NCI-H2081 (cell line): ENCODE results near the gene KRTAP27-1.

ENCODE experiments used
- DNase-seq, 2 experiments: peaks; one replicate each; lab custom pipeline; 2025; lab: John Stamatoyannopoulos, UW

The KRTAP27-1 gene, protein sequence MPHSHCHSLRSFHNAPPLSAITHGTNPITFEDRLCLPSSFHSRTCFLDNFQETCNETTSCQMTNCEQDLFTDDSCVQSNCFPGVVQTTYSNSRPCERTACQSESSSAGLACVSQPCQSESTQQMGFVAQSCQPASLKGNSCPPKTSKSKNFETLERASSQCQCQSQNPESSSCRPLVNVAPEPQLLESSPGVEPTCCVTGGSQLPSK

DNA sequence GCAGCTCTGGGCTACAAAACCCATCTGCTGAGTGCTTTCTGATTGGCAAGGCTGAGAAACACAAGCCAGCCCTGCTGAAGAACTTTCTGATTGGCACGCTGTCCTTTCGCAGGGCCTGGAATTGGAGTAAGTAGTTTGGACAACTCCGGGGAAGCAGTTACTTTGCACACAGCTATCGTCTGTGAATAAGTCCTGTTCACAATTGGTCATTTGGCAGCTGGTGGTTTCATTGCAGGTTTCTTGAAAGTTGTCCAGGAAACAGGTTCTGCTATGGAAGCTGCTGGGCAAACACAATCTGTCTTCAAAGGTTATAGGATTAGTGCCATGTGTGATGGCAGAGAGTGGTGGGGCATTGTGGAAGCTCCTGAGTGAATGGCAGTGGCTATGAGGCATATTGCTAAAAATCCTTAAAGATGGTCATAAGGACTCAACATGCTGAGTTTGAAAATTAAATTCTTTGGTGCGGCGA is at the start of gene KRTAP27-1:
KRTAP27-1 (minus strand) TSS at position 419 of the 469 bp plus-strand sequence; CDS start at position 393, 26 bp downstream.
- DNase-seq, result no peak

DNA sequence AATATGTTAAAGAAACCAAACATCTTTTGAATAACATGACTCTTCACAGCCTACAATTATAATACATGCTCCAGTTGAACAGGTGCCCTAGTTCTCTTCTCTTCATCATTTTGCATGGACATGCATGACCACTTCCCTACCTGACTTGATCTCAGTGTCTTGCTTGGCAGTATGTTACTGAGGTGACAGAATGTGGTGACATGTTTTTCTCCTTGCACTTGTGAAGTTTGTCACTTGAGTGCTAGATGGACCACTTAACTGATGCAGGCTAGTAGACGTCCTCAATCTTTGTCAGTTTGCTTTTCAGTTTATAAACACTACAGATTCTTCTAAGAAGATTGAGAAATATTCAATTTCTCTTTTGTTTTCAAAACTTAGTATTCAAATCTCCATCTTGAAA is 44.7 kb upstream of the KRTAP27-1 start:
- no peak for DNase-seq

DNA sequence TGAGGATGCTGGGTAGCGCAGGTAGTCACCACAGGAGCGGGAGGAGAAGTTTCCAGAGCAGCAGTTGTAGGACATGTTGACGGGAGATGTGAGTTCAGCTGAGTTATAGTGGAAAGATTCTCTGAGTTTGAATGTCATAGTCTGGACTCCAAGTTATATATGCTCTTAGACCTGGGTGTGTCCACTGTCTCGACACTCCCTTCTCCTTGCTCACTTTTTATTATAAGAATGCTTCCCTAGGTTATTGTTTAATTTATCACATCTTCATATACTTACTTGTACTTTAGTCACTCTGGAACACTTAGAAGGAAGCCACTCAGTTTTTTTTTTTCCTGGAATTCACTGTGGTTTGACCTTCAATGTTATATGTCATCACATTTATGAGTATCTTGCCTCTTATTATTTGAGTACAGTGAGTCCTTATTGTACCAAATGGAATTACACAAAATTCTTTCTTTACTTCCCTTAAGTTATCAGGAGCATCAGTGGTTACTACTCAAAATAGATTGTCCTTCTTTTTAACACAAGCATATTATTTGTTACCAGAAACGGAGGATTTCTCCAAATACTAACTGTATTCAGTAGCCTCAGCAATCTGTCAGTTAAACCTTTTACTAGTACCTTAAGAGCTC is 34.8 kb upstream of the KRTAP27-1 start, which contains the start of gene KRTAP13-2:
KRTAP13-2 (minus strand) TSS at position 133 of the 632 bp plus-strand sequence; CDS start at position 75, 58 bp downstream.
- no peak for DNase-seq

DNA sequence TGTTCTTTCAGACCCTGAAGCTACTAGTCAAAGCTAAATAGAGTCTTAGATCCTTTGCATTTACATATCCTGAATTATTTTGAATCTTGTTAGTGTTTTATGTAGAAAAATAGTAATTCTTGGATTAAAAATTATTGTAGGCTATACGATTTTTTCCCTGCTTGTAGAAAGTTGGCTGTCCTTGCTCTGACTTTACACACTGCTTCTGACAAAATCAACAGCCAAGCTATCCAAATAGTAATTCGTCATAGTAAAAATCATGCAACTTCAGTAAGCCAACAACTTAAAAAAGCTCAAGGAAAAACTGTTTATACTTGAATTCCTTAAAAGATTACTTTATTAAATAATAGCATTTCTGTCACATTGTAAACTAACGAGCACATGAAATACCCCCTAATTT is 18.4 kb upstream of the KRTAP27-1 start:
- no peak for DNase-seq

DNA sequence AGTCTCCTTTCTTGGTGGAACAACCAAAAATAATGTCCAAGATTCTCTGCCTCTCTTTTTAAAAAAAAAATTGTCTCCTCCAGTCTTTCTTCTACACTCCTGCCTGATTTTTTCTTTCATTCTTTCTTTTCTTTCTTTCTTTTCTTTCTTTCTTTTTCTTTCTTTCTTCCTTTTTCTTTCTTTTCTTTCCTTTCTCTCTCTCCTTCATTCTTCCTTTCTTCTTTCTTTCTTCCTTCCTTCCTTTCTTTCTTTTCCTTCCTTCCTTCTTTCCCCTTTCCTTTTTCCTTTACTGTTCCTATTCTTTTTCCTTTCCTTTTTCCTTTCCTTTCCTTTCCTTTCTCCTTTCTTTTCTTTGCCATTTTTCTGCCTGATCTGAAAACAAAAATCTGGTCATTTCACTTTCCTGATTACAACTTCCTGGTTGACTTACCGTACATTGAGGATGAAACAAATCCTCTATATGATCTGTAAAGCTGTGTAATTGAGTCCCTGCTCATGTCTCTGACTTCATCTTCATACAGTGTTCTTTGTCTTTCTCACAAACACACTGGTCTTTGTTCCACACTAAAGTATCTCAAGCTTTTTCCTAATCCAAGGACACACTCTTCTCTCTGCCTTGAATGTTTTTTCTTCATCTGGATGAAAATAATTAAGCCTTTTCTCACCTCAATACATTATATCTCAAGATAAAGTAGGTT is 17.0 kb upstream of the KRTAP27-1 start:
- DNase-seq, result no peak

DNA sequence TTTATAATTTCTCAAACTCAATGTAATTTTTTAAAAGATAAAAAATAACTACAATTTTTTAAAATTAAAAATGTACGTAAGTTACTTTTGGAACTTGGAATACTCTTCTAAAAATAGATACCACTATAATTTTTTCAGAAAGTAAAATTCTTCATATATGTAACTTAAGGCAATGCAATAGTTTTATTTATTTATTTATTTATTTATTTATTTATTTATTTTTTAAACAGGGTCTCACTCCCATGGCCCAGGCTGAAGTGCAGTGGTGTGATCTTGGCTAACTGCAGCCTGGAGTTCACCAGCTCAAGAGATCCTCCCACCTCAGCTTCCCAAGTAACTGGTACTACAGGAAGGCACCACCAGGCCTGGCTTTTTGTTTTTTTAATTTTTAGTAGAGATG is 14.0 kb upstream of the KRTAP27-1 start:
- DNase-seq, result no peak

DNA sequence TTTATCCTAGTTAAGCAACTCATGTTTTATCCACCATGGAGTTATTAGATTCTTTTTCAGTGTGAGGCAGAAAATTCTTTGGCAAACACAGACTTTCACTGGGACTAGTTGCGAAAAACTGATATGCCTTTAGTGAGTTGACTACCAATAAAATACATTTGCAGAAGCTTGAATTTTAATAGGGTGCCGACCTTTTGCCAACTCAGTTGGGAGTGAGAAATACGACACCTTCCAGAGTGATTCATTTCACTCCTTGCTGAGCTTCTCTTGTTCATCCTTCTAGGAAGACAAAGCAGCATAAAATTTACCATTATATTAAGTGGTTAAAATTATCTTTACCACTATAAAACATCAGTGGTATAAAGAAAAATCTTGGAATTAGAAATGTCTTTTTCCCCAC is 12.1 kb upstream of the KRTAP27-1 start:
- DNase-seq, result peak in 1 of 2 experiments; percentile 15

DNA sequence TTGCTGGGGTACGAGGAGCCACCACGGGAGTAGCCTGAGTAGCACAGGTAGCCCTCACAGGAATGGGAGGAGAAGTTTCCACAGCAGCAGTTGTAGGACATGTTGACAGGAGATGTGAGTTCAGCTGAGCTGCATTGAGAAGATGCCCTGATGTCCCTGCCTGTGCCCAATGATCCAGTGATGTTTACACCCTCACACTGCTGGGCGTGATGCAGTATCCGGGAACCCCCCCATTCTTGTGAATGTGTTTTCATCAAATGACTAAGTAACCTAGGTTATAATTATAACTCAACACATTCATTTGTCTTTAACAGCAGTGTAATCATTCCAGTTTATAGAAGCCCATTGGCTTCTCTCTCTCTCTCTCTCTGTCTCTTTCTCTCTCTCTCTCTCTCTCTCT is 11.0 kb upstream of the KRTAP27-1 start, which contains the start of gene KRTAP23-1:
KRTAP23-1 (minus strand) TSS at position 101 of the 400 bp plus-strand sequence; CDS start at position 101, 0 bp downstream.
- DNase-seq, result no peak

DNA sequence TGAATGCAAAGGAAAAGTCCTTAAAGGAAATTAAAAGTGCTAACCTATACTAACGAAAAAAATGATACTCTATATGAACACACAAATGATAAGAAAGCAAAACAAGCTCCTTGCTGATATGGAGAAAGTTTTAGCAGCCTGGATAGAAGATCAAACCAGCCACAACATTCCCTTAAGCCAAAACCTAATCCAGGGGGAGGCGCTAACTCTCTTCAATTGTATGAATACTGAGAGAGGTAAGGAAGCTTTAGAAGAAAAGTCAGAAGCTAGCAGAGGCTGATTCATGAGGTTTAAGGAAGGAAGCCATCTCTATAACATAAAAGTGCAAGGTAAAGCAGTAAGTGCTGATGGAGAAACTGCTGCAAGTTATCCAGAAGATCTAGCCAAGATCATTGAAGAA is 7.5 kb upstream of the KRTAP27-1 start:
- DNase-seq, result no peak

DNA sequence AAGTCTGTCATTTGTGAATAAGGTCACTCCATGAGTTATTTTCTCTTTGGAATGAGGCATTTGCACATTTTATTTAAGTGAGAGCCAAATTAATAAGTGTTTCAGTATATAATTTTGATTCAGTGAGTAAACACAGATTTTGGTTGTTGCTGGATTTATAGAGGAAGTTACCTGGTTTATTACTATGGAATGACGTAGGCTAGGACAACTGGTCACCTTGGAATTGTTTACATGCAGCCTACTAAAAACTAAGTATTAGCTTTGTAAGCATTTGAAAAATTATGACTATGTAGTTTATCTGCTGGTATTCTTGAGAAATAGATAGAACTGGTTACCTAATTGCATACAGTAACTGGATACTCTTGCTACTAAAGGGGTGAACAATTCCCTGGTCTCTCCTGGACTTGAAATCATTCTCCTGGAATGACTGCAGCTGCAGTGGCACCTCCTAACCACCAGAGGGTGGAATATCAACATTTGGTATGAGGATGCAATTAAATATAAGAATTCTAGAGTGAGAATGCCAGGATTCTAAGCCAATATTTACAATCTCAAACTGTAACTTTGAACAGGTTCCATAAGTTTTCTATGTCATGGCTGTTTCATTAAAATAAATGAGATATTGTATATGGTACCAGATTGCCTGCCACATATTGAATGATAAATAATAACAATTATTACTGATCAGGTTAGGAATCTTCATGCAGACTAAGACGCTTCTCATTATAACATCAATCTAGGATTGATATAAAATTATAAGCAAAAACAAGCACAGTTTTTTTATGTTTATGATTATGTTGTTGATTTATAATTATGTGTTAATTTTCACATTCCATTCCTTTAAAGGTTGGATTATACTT is 3.5 kb upstream of the KRTAP27-1 start:
- peak; percentile 11 to 42 for DNase-seq

DNA sequence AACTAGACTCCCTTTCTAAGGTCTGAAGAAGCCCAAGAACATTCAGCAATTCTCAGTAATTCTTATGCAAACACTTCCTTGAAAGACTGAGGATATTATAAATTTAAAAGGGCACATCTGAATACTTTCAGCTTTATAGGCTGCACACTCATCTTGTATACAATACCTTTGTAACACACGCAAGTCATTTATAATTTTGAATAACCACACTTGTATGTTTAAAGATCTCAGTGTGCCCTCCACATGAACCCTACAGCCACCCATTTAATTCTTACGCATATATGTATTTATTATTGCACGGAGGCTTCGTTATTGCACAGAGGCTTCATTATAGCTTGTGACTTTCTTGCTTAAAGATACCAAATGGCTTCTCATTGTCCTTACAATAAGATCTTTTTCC is 1.2 kb upstream of the KRTAP27-1 start:
- DNase-seq, result no peak

DNA sequence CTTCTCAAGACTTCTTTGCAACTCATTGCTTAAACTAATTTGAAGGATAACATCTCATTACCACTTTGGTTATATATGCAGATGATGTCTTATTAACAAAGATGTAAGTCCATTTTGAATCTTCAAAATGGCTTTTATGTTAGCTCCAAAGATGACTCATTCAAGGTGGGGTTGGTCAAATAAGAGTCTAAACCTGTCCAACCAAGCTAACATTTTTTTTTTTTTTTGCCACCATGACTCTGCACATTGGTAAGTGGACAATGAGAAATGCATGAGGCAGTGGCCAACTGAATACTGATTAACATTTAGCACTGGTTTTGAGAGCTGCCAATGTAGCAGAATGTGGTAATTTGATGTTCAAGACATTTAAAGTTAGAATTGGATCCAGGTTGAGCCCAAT is 278 bp upstream of the KRTAP27-1 start:
- DNase-seq, result no peak

DNA sequence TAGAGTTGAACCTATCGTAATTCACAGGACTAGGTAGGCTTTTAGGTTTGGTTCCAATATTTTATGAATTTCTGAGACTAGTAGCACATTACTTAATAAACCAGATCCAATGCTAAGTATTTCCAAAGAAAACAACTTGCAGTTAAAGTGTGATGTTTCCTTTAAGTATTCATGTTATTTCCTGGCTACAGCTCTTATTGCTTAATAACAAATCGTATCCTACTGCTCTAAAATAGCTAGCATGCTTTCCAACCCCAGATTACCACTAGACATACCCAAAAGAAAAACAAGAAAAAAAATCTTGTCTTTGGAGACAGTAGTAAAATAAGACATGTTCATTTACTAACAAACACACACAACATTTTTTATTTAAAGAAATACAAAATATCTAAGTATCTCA is 898 bp downstream of the KRTAP27-1 start:
- DNase-seq, result no peak

DNA sequence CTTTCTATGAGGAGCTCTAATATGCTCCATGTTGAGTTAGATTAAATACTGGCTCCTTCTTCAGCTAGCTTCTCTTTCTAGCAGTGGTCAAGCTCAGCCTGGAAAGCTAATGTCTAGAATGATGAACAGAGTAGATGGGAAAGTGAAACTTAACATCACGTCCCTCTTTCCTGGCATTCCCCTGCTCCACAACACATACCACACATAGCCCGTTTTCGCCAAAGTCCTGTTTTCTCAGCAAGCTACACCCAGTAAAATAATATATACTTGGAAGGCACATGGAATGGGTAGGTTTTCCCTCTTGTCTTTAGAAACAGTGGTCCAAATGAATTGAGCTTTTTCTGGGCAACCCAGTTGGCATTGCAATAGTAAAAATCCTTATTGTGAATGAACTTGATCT is 3.8 kb downstream of the KRTAP27-1 start:
- DNase-seq, result no peak

DNA sequence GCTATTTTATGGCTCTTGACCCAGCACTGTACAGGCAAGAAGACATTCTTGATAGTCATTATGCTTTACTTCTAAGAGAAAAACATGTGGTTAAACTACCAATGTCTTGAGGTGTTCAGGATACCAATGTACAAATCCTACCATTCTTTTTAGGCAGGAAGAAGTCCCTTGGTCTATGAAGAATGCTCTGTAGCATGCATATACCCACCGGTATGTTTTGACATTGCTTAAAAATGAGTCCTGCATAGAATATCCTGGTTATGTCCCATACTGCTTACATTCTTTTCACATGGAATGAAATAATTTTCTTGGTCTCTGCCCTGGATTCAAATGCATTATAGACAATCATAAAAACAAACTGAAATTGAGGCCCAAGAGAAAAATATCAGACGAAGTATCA is 4.8 kb downstream of the KRTAP27-1 start:
- DNase-seq, result no peak

DNA sequence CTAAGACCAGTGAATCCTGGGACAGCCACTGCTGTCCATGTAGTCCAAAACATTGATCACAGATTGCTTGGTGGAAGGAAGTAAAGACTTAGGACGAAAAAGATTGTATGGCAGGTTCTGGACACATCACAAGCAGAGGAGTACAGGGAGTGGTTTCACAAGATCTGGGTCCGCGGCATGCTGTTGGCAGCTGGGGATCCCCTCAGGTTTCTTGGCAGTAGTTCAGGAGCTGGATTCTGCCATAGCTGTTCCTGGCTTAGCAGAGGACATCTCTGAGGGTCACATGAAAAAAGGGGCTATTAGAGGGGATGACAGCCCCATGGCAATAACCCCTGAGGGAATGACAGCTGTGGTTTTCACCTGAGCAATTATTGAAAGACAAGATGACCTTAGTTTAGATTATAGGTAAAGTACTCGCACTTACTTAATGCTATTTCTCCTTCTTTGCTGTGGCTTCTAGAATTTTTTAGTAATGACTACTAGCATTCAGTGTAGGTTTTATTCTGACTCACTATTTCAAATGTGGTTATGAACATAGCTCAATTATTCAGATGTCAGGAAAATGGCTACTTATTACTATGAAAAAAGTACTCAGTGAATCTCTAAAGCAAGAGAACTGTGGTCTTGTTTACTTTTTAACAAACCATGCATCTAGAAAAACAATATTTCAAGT is 8.2 kb downstream of the KRTAP27-1 start:
- no peak for DNase-seq

DNA sequence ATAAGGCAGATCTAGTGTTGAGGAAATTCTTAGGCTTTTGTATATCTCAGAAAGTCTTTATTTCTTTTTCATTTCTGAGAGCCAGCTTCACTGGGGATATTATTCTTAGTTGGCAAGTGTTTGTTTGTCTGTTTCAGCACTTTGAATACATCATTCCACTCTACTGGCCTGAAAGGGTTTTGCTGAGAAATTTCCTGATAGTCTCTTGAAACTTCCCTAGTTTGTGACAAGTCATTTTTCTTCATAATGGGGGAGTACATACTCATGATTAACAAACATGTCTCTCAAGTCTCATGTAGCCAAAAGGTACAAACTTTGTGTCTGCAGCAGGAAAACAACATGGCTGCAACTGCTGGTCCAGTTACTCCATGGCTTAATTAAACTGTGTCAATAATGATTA is 11.1 kb downstream of the KRTAP27-1 start:
- DNase-seq, result no peak

DNA sequence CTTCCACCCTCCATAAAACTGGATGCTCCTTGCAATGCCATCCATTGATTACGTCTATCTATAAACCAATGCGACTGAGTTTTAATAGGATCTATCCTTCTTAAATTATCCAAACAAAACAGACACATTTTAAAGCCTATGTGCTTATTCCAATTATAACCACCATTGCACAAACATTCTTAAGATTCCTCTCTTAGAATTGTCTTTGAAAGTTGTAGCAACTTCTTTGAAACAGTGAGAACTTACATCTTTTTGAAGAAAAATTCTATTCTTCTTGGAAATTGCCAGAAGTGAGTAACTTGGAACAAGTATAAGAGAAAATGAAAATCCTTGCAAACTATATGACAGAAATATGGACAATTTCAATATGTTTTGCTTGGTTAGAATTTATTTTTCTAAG is 17.3 kb downstream of the KRTAP27-1 start, which contains the start of gene KRTAP26-1:
KRTAP26-1 (minus strand) TSS at position 101 of the 400 bp plus-strand sequence. CDS start 280 bp downstream, outside the sequence.
- DNase-seq, result no peak

DNA sequence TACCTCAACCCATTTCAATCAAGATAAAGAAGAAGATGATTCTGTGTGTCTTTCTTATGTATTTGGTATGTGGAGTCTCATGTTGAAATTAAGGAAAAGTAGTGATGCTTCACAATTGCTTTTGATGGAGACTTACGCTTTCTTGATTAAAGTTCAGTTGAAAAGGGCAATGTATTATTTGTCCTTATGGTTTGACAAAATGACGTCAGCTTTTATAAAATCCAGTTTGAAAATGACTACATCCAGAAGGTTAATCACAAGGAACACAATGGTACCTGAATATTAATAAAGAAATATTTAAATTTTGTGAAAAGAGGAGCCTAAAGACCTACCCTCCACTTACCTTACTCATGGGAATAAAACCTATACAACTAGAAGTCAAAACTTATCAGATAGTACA is 21.8 kb downstream of the KRTAP27-1 start:
- no peak for DNase-seq

DNA sequence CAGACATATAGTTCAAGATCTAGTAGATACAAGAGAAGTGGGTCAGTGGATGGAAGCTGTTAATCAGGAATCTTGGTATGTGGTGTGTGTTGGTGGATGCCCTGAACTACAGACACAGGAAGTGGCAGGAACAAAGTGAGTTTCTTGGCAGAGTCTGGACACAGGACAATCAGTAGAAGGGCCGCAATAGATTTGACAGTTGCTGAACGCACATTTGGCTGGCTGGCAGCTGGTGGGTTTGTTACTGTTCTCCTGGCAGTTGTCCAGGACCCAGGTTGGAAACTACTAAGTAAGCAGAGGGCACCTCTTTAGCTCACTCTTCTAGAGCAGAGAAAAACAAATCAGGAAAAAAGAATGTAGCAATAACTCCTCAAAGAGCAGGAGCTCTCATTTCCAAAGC is 30.6 kb downstream of the KRTAP27-1 start:
- peak; percentile 25 to 29 for DNase-seq

DNA sequence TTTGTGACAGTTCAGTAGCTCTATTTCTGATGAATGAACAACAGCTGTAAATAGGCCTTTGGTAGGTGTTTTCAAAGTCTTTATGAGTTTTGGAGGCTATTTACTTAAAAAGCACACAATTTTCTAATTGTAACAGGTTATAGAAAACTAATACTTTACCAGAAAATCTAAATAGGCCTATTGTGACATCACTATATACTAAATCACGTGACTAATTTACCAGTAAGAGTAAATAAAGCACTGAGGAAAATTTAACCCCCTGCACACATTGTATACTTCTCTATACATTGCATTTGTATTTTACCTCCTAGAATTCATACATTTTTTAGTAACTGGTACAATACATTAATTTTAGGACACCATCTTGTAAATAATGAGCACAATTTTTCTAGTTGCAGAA is 32.4 kb downstream of the KRTAP27-1 start:
- no peak for DNase-seq
